ENCODE data around the gene MCAT.
"Not testable (repeated sequence)": the region's sequence is repeated elsewhere in the genome, so short reads cannot be mapped to it uniquely, and the experiment has no call there.

The MCAT gene

GRCh38 chr22:43126501-43127165 lies 16.6 kb downstream of the MCAT start:
- no peak for DNase-seq (ENCODE audit: low spot score)

DNA sequence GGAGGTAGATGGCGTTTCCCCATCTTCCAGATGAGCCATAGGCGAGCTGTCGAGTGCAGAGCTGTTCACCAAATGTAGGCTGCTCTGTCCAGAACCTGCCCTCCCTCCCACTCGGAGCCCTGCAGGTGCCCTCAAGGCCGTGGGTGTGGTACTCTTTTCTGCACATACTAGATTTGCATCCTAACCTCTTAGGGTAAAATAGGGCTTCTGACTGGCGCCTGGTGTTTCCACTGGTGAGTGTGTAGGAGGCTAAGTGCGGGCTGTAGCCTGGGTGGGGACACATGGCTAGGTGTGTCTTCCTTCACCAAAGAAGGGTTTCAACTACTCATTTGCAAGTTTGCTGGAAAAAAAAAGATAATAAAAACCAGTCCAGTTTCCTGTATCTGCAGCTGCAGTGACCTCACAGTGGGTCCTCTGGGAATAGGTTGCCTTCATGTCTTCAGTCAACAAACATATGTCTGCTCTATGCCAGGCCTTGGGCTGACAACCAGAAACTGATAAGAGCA lies 24.2 kb downstream of the MCAT start:
- no peak for DNase-seq (ENCODE audit: low spot score)

GRCh38 chr22:43118024-43118849 lies 25.0 kb downstream of the MCAT start:
- DNase-seq (ENCODE audit: low spot score) = no peak

- DNase-seq (ENCODE audit: low spot score) = no peak
These were observed 26.3 kb downstream of the MCAT start for GRCh38 chr22:43116932-43117331.

- DNase-seq (ENCODE audit: low spot score) = no peak
These were observed 28.2 kb downstream of the MCAT start for GRCh38 chr22:43114958-43115357.

DNA sequence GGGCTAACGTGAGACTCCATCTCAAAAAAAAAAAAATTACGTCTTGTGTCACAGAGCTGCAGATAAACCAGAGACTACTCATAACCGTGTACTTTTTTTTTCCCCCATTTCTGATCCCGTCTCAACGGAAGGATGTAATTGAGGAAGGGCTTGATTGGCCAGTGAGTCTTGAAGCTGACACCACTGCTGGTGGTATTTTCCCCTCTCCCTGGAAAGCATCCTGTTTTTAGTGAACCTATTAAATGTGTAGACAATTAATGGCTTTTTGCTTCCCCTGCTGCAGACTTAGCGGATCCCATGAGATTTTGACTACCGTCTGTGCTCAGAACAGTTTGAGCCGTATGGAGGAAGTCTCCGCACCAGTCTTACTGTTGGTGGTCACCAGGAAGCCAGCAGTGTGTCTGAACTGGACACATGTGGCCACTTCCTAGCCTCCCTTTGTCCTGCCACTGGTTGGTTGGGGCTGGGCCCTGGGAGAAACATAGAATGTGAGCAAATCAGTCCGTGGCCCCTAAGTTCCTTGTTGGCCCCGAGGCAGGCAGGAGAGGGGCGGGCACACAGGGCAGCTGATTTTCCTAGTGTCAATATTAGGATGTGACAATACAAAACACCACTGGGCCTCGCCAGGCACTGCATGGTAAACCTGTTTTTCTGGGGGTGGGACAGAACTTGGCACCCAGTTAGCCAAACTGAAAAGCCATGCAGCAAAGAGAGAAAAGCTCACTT lies 29.5 kb downstream of the MCAT start:
- no peak for DNase-seq (ENCODE audit: low spot score)

- peak; percentile 27 for DNase-seq (ENCODE audit: low spot score)
These were observed 32.1 kb downstream of the MCAT start for GRCh38 chr22:43110927-43111623.

GRCh38 chr22:43110444-43110926 lies 32.7 kb downstream of the MCAT start, which contains the start of gene BIK:
TSS of gene BIK (plus strand) at chr22:43110750. CDS start at chr22:43124023, 13,273 bp downstream.
- peak; percentile 41 for DNase-seq (ENCODE audit: low spot score)

DNA sequence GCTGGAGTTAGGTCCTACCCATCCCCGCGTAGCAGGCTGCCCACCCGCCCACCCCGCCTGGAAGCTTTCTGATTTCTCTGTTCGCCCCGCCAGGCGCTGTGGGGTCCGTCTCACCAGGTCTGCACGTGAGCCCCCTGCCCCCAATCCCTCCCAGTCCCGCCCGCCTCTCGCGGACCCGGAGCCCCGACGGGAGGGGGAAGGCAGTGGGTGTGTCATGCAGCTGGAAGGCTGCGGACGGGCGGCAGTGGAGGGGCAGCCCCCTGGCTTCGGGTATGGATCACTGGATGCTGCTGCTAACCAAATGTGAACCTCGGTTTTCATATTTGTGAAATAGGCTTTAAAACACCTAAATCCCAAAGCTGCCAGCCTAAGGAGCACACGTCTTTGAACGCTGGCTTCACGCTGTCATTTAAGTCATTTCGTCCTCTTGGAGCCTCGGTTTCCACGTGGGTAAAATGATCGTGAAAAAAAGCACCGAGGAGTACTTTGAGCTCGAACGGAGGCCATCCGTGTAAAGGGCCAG lies 33.2 kb downstream of the MCAT start:
- no peak for DNase-seq (ENCODE audit: low spot score)

DNA sequence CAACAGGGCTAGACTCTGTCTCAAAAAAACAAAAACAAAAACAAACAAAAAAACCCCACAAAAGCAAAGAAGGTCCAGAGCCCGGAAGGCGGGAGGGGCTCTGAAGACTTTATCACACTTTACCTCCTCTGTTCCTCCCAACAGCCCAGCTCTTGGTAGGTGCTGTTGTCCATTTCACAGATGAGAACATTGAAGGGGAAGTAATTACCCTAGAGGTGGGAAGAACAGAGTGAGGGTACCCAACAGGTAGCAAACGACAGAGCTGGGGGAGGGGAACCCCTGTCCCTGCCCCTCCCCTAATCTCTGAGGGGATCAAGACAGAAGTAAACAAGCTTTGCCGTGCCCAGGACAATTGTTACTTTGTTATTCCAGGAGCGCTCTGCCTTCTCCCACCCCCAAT lies 33.7 kb downstream of the MCAT start:
- no peak for DNase-seq (ENCODE audit: low spot score)

- no peak for DNase-seq (ENCODE audit: low spot score)
These were observed 36.9 kb downstream of the MCAT start for GRCh38 chr22:43106302-43106701.

DNA sequence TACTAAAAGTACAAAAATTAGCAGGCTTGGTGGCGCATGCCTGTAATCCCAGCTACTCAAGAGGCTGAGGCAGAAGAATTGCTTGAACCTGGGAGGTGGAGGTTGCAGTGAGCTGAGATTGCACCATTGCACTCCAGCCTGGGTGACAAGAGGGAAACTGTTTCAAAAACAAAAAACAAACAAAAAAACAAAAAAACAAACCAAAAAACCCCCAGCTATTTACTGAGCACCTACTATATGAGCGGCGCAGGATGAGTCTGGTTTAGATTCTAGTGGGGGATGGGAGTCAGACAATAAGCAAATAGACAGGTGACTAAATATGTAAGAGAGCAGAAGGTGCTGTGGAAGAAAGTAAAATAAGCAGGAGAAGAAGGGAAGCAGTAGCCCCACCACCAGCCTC lies 38.2 kb downstream of the MCAT start:
- not testable (repeated sequence) for DNase-seq (ENCODE audit: low spot score)

- DNase-seq (ENCODE audit: low spot score) = not testable (repeated sequence)
These were observed 39.1 kb downstream of the MCAT start for GRCh38 chr22:43104056-43104625.

GRCh38 chr22:43101306-43101705 lies 41.9 kb downstream of the MCAT start:
- no peak for DNase-seq (ENCODE audit: low spot score)

DNA sequence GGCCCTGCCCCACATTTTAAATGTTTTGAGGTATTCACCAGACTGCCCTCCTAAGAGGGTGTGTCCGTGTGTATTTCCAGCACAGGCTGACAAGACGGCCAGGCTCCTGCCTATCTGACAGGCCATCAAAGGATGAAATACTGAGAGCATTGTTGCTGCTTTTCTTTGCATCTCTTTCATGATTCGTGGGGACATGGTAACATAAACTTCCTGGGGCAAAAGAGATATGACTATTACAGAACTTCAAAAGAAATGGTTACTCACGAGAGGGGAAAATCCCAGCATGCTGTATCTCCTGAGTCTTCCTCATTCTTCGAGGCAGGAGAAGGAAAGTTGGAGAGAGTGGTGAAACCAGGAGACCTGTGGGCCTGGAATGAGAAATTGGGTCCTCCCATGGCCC lies 43.0 kb downstream of the MCAT start:
- no peak for DNase-seq (ENCODE audit: low spot score)

GRCh38 chr22:43099095-43099494 lies 44.1 kb downstream of the MCAT start:
- DNase-seq (ENCODE audit: low spot score) = no peak

DNA sequence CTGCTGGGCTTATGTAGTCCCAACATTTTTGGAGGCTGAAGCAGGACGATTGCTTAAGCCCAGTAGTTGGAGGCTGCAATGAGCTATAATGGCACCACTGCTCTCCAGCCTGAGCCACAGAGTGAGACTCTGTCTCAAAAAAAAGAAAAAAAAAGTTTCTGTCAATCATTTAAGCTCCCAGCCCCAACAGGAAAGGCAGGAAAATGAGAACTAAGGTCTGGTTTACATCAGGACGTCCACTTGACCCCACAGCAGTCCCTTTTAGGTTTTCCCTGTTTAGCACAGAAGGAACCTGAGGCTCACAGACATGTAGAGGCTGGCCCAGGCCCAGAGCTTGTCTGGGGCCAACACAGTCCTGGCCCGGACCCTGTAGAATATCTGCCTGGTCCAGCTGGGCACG lies 44.8 kb downstream of the MCAT start:
- no peak for DNase-seq (ENCODE audit: low spot score)

DNA sequence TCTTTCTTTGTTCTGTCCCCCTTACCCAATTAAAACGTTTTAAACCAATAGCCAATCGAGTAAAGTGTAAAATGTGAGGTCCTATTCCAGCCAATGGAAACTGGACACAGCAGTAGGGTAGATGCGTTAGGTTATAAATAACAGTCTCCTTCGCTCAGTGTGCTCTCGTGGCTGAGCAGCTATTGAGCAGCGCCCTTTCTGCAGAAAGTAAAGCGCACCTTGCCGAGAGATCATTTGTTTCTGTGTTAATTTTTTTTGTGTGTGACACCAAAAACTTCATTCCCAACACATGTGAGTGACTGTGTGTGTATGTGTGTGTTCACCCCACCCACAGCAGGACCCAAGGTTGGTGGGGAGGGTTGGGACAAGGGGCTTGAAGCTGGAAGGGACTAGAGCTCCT lies 46.8 kb downstream of the MCAT start:
- DNase-seq (ENCODE audit: low spot score) = no peak

DNA sequence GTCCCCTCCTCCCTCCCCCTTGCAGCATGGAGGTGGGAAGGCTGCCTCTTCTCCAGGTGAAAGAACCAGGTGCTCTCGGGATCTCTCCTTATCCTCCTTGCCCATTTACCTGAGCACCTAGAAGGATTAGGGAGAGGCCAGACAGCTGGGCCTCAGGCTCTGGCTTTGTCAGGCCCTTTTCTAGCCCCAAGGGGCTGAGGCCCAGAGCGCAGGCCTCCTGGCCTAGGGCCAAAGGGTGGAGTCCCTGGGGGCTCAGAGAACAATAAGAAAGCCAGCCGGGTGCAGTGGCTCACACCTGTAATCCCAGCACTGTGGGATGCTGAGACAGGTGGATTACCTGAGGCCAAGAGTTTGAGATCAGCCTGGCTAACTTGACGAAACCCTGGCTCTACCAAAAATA lies 48.6 kb downstream of the MCAT start:
- no peak for DNase-seq (ENCODE audit: low spot score)

DNA sequence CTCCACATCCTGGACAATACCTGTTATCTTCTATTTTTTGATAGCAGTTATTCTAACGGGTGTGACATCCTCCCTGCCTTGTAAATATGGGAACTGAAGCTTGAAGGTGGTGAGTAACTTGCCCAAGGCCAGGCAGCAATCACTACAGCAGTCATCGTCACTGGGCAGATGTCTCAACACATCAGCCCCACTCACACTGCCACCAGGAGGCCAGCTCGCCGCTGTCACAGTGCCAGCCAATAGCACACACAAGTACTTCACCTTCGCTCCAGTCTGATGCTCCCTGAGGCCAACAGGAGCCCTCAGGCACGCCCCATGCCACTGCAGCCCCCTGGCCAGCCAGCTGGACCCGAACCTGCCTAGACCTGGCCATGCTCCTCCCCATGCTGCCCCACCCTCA lies 49.1 kb downstream of the MCAT start:
- DNase-seq (ENCODE audit: low spot score) = peak; percentile 55

- no peak for DNase-seq (ENCODE audit: low spot score)
These were observed 51.1 kb downstream of the MCAT start for GRCh38 chr22:43092085-43092484.

Measured in RKO (cell line).